Keratinocyte (primary cell): ENCODE results near the gene ABCA3. TPM values are rescaled to one million over a fixed set of nuclear protein-coding genes. Genes with fewer than 3 reads are reported as not detected.

Experiments used
- DNase-seq: peaks from one replicate; pipeline ENCODE4 v3.0.0-alpha.2; 2011; ENCODE audit warnings: low read depth, missing footprints, low spot score
- FAIRE-seq: peaks from 2 replicates; lab custom pipeline; 2011; peaks lifted over from hg19 to GRCh38; lab: Jason Lieb, UNC
- H2AFZ ChIP-seq: 2 replicates; pipeline ENCODE4 v1.6.0; 2012; ENCODE audit warnings: low read length, control low read depth, inconsistent platforms; ENCODE audit not compliant: control insufficient read depth
- H3K27ac ChIP-seq: 2 replicates; pipeline ENCODE4 v1.5.1; 2011; ENCODE audit warnings: low read length; ENCODE audit not compliant: control insufficient read depth, insufficient read depth
- H3K27me3 ChIP-seq: 3 replicates; pipeline ENCODE4 v1.6.0; 2011; ENCODE audit warnings: low read length; ENCODE audit not compliant: control insufficient read depth, insufficient read depth; ENCODE audit errors: extremely low read depth
- H3K36me3 ChIP-seq, 2 experiments: 2 replicates in 1 of 2; 3 replicates in 1 of 2; pipeline ENCODE4 v1.5.1; 2011; ENCODE audit warnings: low read length in 2 of 2, mild to moderate bottlenecking in 1 of 2; ENCODE audit not compliant: control insufficient read depth in 2 of 2, insufficient read depth in 2 of 2; ENCODE audit errors: extremely low read depth in 1 of 2
- H3K4me1 ChIP-seq: 3 replicates; pipeline ENCODE4 v1.5.1; 2011; ENCODE audit warnings: low read length; ENCODE audit not compliant: control insufficient read depth, insufficient read depth; ENCODE audit errors: extremely low read depth
- H3K4me2 ChIP-seq: 3 replicates; pipeline ENCODE4 v1.6.0; 2011; ENCODE audit warnings: low read depth, low read length; ENCODE audit not compliant: control insufficient read depth, insufficient read depth; ENCODE audit errors: extremely low read depth
- H3K4me3 ChIP-seq, 3 experiments: fragments of 200-600 bp in 1 of 3; sonication (generic) in 1 of 3; 2 replicates in 2 of 3; 3 replicates in 1 of 3; pipeline ENCODE4 v1.5.1; 2011 to 2016; ENCODE audit warnings: low read length in 3 of 3, mild to moderate bottlenecking in 3 of 3, control low read depth in 2 of 3, inconsistent platforms in 1 of 3, low read depth in 1 of 3, mixed read lengths in 1 of 3, mixed run types in 1 of 3, moderate library complexity in 1 of 3; ENCODE audit not compliant: control insufficient read depth in 2 of 3, insufficient read depth in 2 of 3; ENCODE audit errors: extremely low read depth in 1 of 3
- H3K79me2 ChIP-seq: 2 replicates; pipeline ENCODE4 v1.6.0; 2012; ENCODE audit warnings: low read length; ENCODE audit not compliant: control insufficient read depth, insufficient read depth
- H3K9ac ChIP-seq: 3 replicates; pipeline ENCODE4 v1.6.0; 2011; ENCODE audit warnings: low read length; ENCODE audit not compliant: control insufficient read depth, insufficient read depth; ENCODE audit errors: extremely low read depth
- H3K9me1 ChIP-seq: 3 replicates; pipeline ENCODE4 v1.6.0; 2011; ENCODE audit warnings: low read length; ENCODE audit not compliant: control insufficient read depth, insufficient read depth; ENCODE audit errors: extremely low read depth
- H3K9me3 ChIP-seq: 2 replicates; pipeline ENCODE4 v1.5.1; 2012; ENCODE audit warnings: low read depth, low read length; ENCODE audit not compliant: control insufficient read depth
- H4K20me1 ChIP-seq: 3 replicates; pipeline ENCODE4 v1.6.0; 2011; ENCODE audit warnings: low read length; ENCODE audit not compliant: control insufficient read depth, insufficient read depth; ENCODE audit errors: extremely low read depth
- CTCF ChIP-seq, 3 experiments: IDR thresholded peaks in 1 of 3; conservative IDR thresholded peaks in 1 of 3; optimal IDR thresholded peaks in 1 of 3; 2 replicates in 2 of 3; 3 replicates in 1 of 3; pipeline versions ENCODE3 to v1.5.1; 2011; ENCODE audit warnings: low read length in 3 of 3, mild to moderate bottlenecking in 3 of 3, moderate library complexity in 2 of 3, control low read depth in 1 of 3, inconsistent platforms in 1 of 3; ENCODE audit not compliant: insufficient read depth in 2 of 3; ENCODE audit errors: extremely low read depth in 1 of 3
- EZH2 ChIP-seq: IDR thresholded peaks from one replicate; pipeline ENCODE4 v1.6.1; 2012; ENCODE audit warnings: inconsistent platforms, mild to moderate bottlenecking, low read length, moderate library complexity
- dilution Hi-C: fragments of 300-500 bp; cut with MboI; formaldehyde crosslinking; loops from one replicate; pipeline ENCODE4 v1.7.0; 2020; ENCODE audit warnings: low sequenced_read_pairs; ENCODE audit not compliant: extremely low pct_ligation_motif_present
- polyA plus RNA-seq, 5 experiments: library from polyadenylated mRNA; depleted of rRNA in 3 of 5; stranded (reverse) in 3 of 5; stranded (forward) in 1 of 5; unstranded in 1 of 5; fragments of >200 nt; gene quantifications; 1 replicate in 1 of 5; 2 replicates in 3 of 5; 3 replicates in 1 of 5; pipeline versions ENCODE4 v1.2.1 to v1.2.3, GENCODE V29; 2011 to 2012; ENCODE audit warnings: missing spikeins in 2 of 5, low read depth in 1 of 5, low replicate concordance in 1 of 5

Gene ABCA3
- polyA plus RNA-seq, 1 donor (not counting 4 experiments of a cell fraction or from before 2014, with no cell fraction given) = 0.08 TPM

DNA sequence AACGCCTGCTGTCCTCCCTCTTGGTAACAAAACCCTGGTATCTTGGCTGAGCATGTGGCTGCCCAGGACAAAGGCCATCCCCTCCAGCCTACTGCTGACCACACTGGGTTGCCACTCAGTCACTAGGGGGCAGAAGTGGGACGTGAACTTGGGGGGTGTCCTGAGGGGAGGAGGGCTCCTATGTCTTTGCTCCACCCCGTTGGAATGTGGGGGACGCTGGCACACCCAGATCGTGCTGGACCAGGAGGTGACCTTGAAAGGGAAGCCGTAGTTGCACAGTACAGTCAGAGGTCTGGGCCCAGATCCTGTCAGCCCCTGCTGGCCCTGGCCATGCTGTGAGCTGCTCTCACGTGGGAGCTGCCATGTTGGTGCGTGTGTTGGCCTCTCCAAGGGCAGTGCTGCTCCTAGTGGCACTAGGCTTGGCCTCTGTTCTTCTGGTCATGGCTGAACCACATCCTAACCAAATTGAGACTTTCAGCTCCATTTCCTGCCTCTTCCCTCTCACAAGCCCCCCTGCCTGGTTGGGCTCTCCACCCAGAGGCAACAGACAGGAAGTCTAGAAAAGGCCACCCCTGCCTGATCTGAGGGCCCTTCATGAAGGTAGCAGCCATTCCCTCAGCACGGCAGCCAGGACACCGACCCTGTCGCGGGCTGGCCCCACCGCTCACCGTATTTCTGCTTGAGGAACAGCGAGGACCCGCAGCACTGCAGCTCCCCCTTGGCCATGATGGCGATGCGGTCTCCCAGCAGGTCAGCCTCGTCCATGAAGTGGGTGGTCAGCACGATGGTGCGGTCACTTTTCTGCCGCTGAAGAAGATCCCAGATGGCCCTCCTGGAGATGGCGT lies 43.6 kb downstream of the ABCA3 start:
- Histone ChIP-seq H3K27me3 (peaks cover 4% of the 10 kb centered on the region), H3K4me3 (no peak overlapping the region), H3K27ac (no peak overlapping the region), H3K4me1 (no peaks in the 10 kb centered on the region), H2AFZ (no peak overlapping the region), H3K4me2 (no peak overlapping the region), H3K9me3 (no peaks in the 10 kb centered on the region), H3K36me3 (no peaks in the 10 kb centered on the region), H3K9me1 (no peaks in the 10 kb centered on the region), H4K20me1 (no peaks in the 10 kb centered on the region), H3K79me2 (no peaks in the 10 kb centered on the region), H3K9ac (no peak overlapping the region)
- DNase-seq (no peak), FAIRE-seq (no peak)
- TF ChIP-seq EZH2 (no peak), CTCF (optimal IDR thresholded peaks at IDR 0.05 in 1 of 3, IDR thresholded peaks at IDR 0.05 in 1 of 3, conservative IDR thresholded peaks at IDR 0.05 in 1 of 3; ENCODE audit: extremely low read depth in 1 of 3, insufficient read depth in 2 of 3, low read length in 3 of 3) (peak; percentile 15 to 71 (median 44))
- dilution Hi-C loops = no loop called here

GRCh38 chr16:2295056-2295798 lies 45.3 kb downstream of the ABCA3 start:
- DNase-seq (no peak), FAIRE-seq (no peak)
- no peaks in the 10 kb centered on the region for H3K9me1 ChIP-seq
- H2AFZ ChIP-seq = no peak overlapping the region
- H3K27ac ChIP-seq = no peak overlapping the region
- no peaks in the 10 kb centered on the region for H3K79me2 ChIP-seq
- no peak overlapping the region for H3K4me3 ChIP-seq
- no peaks in the 10 kb centered on the region for H3K9me3 ChIP-seq
- no peaks in the 10 kb centered on the region for H4K20me1 ChIP-seq
- H3K4me1 ChIP-seq = no peaks in the 10 kb centered on the region
- no peaks in the 10 kb centered on the region for H3K36me3 ChIP-seq
- dilution Hi-C loops = no loop called here
- H3K4me2 ChIP-seq = no peak overlapping the region
- H3K9ac ChIP-seq = no peak overlapping the region
- TF ChIP-seq EZH2 = no peak
- TF ChIP-seq CTCF (optimal IDR thresholded peaks at IDR 0.05 in 1 of 3, IDR thresholded peaks at IDR 0.05 in 1 of 3, conservative IDR thresholded peaks at IDR 0.05 in 1 of 3; ENCODE audit: extremely low read depth in 1 of 3, insufficient read depth in 2 of 3, low read length in 3 of 3) = no peak
- H3K27me3 ChIP-seq = peaks cover 4% of the 10 kb centered on the region
